Adrenal gland (tissue), 19 donors: ENCODE measurements around the gene ITGA11. TPM values are rescaled to one million over a fixed set of nuclear protein-coding genes. Genes with fewer than 3 reads are reported as not detected.

Source experiments
- DNase-seq, 7 donors: peaks; one replicate each; pipeline ENCODE4 v3.0.0-alpha.2; 2019 to 2020
- H3K27ac ChIP-seq, 5 donors: fragments of 200-600 bp; sonication (generic) in 4 of 5; 1 replicate in 3 of 5; 2 replicates in 2 of 5; pipeline versions ENCODE4 v1.5.1 to v1.8.0; 2016 to 2020; ENCODE audit warnings: mild to moderate bottlenecking in 1 of 5
- H3K27me3 ChIP-seq: fragments of 200-600 bp; 2 replicates; pipeline ENCODE4 v1.8.0; 2021
- H3K36me3 ChIP-seq, 2 donors: fragments of 200-600 bp; replicated peaks in 1 of 2; 1 replicate in 1 of 2; 2 replicates in 1 of 2; pipeline versions ENCODE4 v1.5.1 to v1.8.0; 2018 to 2022
- H3K4me1 ChIP-seq, 2 donors: fragments of 200-600 bp; replicated peaks in 1 of 2; 1 replicate in 1 of 2; 2 replicates in 1 of 2; pipeline versions ENCODE4 v1.5.1 to v1.8.0; 2018 to 2021
- H3K4me3 ChIP-seq, 4 donors: fragments of 200-600 bp; sonication (generic) in 3 of 4; one replicate each; pipeline ENCODE4 v1.5.1; 2016 to 2018
- H3K9me3 ChIP-seq, 3 donors: fragments of 200-600 bp; sonication (generic) in 1 of 3; replicated peaks in 1 of 3; 1 replicate in 2 of 3; 2 replicates in 1 of 3; pipeline versions ENCODE4 v1.5.1 to v1.8.0; 2016 to 2021
- CTCF ChIP-seq, 6 experiments: fragments of 450-650 bp in 4 of 6; fragments of 200-600 bp in 2 of 6; sonication (generic) in 1 of 6; IDR thresholded peaks; 1 replicate in 5 of 6; 2 replicates in 1 of 6; pipeline versions ENCODE4 v1.5.1 to v1.8.0; 2016 to 2021; ENCODE audit warnings: antibody characterized with exemption in 6 of 6, mild to moderate bottlenecking in 2 of 6, moderate library complexity in 1 of 6
- POLR2A ChIP-seq, 2 donors: fragments of 450-650 bp; IDR thresholded peaks; one replicate each; pipeline ENCODE4 v1.6.1; 2017; ENCODE audit warnings: antibody characterized with exemption in 2 of 2, mild to moderate bottlenecking in 2 of 2, moderate library complexity in 1 of 2
- WGBS, 4 donors: extraction: QIAGEN DNeasy Blood & Tissue Kit in 2 of 4; methylation state at CpG; one replicate each; pipeline versions ENCODE4 v1.1.5 to v1.1.7; 2013 to 2017; 5-methylcytosine and 5-hydroxymethylcytosine counted together
- intact Hi-C, 2 donors: fragments of 100-400 bp; cut with DNase I; formaldehyde crosslinking; loops; one replicate each; pipeline versions ENCODE4 v1.14.1 to v1.15.0; 2022 to 2023
- long read RNA-seq, 10 donors: library from polyadenylated mRNA in 3 of 10; unstranded in 2 of 10; stranded (forward) in 1 of 10; transcript quantifications; one replicate each; pipeline ENCODE4 v2.0.0 and lab custom pipeline, GENCODE V29; 2021 to 2026
- polyA plus RNA-seq, 3 donors: library from polyadenylated mRNA; stranded (reverse); fragments of 200-250 nt in 2 of 3; fragments of 350-450 nt in 1 of 3; fragmentation: Illumina TruSeq in 1 of 3; extraction: RNeasy Lipid Tissue Mini Kit (QIAGEN cat#74804) in 1 of 3; gene quantifications; one replicate each; pipeline ENCODE4 v1.2.3, GENCODE V29; 2013 to 2014
- total RNA-seq, 9 donors: library from RNA; depleted of rRNA in 4 of 9; stranded (reverse); fragments of >200 nt in 4 of 9; fragments of 120-200 nt in 1 of 9; fragmentation: NEBNext Ultra II Directional in 1 of 9; extraction: Animal tissue kit (Norgen Biotek cat#: 25700) in 1 of 9; gene quantifications; one replicate each; pipeline versions ENCODE4 v1.1.0 to v1.2.4, GENCODE V29; 2013 to 2023
- donor health status: healthy with polysubstance abuse.
- donor health status: Bipolar disorder and iron deficiency.
- donor health status: DM: yes; HTN: yes; CAD: no.
- donor health status: DM: no; HTN: no; CAD: no.
- donor health status: DM: no; HTN: no; CAD: no.
- donor health status: DM: yes; HTN: yes; CAD: no.

Gene ITGA11
- 10 to 100 TPM in 4 of 9 donors, 1 to 10 TPM in 5; 4.4 to 52.5 (median 9.3) TPM for total RNA-seq
- 1 to 10 TPM; 1.4 to 6.5 (median 3.8) TPM for polyA plus RNA-seq
- long read RNA-seq, donor 1: 0 reads
- long read RNA-seq, donor 2, partial matches to known transcripts: 0 of 1 reads
- long read RNA-seq, donor 2, other reads (novel, unspliced or antisense): 0 of 1 reads
- long read RNA-seq, donor 3, partial matches to known transcripts: 0 of 1 reads
- long read RNA-seq, donor 3, other reads (novel, unspliced or antisense): 0 of 1 reads
- long read RNA-seq, donor 4, partial matches to known transcripts: 3 of 5 reads
- long read RNA-seq, donor 4, other reads (novel, unspliced or antisense): 1 of 5 reads
- long read RNA-seq, donor 5, transcript ITGA11-201 (30 exons, 3,955 nt): major isoform, 8 of 11 reads
- long read RNA-seq, donor 5, partial matches to known transcripts: 3 of 11 reads
- long read RNA-seq, donor 5, other reads (novel, unspliced or antisense): 0 of 11 reads
- long read RNA-seq, donor 6, partial matches to known transcripts: 1 of 3 reads
- long read RNA-seq, donor 6, other reads (novel, unspliced or antisense): 0 of 3 reads
- long read RNA-seq, donor 7: 0 reads
- long read RNA-seq, donor 8, partial matches to known transcripts: 0 of 2 reads
- long read RNA-seq, donor 8, other reads (novel, unspliced or antisense): 0 of 2 reads
- long read RNA-seq, donor 9: 0 reads
- long read RNA-seq, donor 10: 0 reads

- intact Hi-C loops: no loop called here
- Histone ChIP-seq H3K4me1 (peaks cover 0 to 9% of the 10 kb centered on the region in 2 donors), H3K27ac (peak within 1 kb of the TSS in 2 of 5 donors; percentile 41 to 73), H3K36me3 (no peaks in the 10 kb centered on the region), H3K9me3 (no peaks in the 10 kb centered on the region), H3K4me3 (peak within 1 kb of the TSS in 1 of 4 donors; percentile 68), H3K27me3 (peaks cover 19% of the 10 kb centered on the region)
- TF ChIP-seq CTCF (IDR thresholded peaks at IDR 0.05): no peak
- TF ChIP-seq POLR2A (IDR thresholded peaks at IDR 0.05): peak in 1 of 2 donors; percentile 17
- DNase-seq: peak; percentile 32 to 68 (median 52)
- 1 to 7% (median 1%) methylated on average over 5 to 49 of the region's 49 CpGs for WGBS, 4 donors
Measured at GRCh38 chr15:68431792-68432401, at the start of gene ITGA11. Gene ITGA11 (minus strand): TSS chr15:68432163. CDS start chr15:68432066, 97 bp downstream.

GRCh38 chr15:68481321-68481720 is 49.4 kb upstream of the ITGA11 start:
- no peaks in the 10 kb centered on the region for H3K9me3 ChIP-seq
- H3K27ac ChIP-seq: no peak overlapping the region
- no peaks in the 10 kb centered on the region for H3K4me1 ChIP-seq
- DNase-seq: no peak
- H3K4me3 ChIP-seq: no peak overlapping the region
- H3K27me3 ChIP-seq: no peaks in the 10 kb centered on the region
- intact Hi-C loops: no loop called here
- TF ChIP-seq CTCF (IDR thresholded peaks at IDR 0.05) (no peak), POLR2A (IDR thresholded peaks at IDR 0.05) (no peak)
- H3K36me3 ChIP-seq: no peaks in the 10 kb centered on the region
- WGBS, 4 donors: 73 to 92% (median 81%) methylated on average over 3 of the region's 3 CpGs

- Histone ChIP-seq H3K27ac (no peak overlapping the region), H3K27me3 (no peaks in the 10 kb centered on the region), H3K4me3 (no peak overlapping the region), H3K36me3 (no peaks in the 10 kb centered on the region), H3K9me3 (no peaks in the 10 kb centered on the region), H3K4me1 (no peaks in the 10 kb centered on the region)
- intact Hi-C loops: no loop called here
- 60 to 83% (median 74%) methylated on average over 5 of the region's 5 CpGs for WGBS, 4 donors
- no peak for TF ChIP-seq CTCF (IDR thresholded peaks at IDR 0.05)
- no peak for TF ChIP-seq POLR2A (IDR thresholded peaks at IDR 0.05)
- DNase-seq: no peak
Measured at GRCh38 chr15:68480296-68480695, 48.3 kb upstream of the ITGA11 start.

GRCh38 chr15:68479870-68480269 is 47.9 kb upstream of the ITGA11 start:
- peak overlapping the region in 1 of 5 donors; percentile 52 for H3K27ac ChIP-seq

More at GRCh38 chr15:68479870-68480269, 47.9 kb upstream of the ITGA11 start:
- no peak for DNase-seq
- H3K27me3 ChIP-seq: no peaks in the 10 kb centered on the region
- H3K4me3 ChIP-seq: no peak overlapping the region
- H3K9me3 ChIP-seq: no peaks in the 10 kb centered on the region
- intact Hi-C loops: no loop called here
- no peaks in the 10 kb centered on the region for H3K4me1 ChIP-seq
- H3K36me3 ChIP-seq: no peaks in the 10 kb centered on the region
- 75 to 87% (median 86%) methylated on average over 4 of the region's 4 CpGs for WGBS, 4 donors
- TF ChIP-seq CTCF (IDR thresholded peaks at IDR 0.05) (no peak), POLR2A (IDR thresholded peaks at IDR 0.05) (no peak)
